Bone marrow (tissue), 2 donors: ENCODE results near the gene NPAS3.

Experiments
- DNase-seq, 2 donors: peaks; one replicate each; lab custom pipeline; 2025; lab: John Stamatoyannopoulos, UW

Gene NPAS3

DNA sequence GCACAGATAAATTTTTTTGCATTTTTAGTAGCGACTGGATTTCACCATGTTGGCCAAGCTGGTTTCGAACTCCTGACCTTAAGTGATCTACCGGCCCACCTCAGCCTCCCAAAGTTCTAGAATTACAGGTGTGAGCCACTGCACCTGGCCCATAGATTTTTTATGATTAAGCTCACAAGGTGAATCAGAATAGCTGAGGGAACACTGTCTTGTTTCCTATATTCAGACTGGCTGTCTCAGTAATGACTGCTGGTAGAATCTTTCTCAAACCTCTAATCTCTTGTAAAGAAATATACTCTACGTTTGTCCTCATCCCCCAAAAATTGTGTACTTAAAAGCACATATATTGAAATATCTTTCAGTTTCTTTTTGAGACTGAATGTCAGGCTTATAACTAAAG is 650.1 kb downstream of the NPAS3 start:
- no peak for DNase-seq

- no peak for DNase-seq
These were observed 650.7 kb downstream of the NPAS3 start for GRCh38 chr14:33589334-33589733.

DNA sequence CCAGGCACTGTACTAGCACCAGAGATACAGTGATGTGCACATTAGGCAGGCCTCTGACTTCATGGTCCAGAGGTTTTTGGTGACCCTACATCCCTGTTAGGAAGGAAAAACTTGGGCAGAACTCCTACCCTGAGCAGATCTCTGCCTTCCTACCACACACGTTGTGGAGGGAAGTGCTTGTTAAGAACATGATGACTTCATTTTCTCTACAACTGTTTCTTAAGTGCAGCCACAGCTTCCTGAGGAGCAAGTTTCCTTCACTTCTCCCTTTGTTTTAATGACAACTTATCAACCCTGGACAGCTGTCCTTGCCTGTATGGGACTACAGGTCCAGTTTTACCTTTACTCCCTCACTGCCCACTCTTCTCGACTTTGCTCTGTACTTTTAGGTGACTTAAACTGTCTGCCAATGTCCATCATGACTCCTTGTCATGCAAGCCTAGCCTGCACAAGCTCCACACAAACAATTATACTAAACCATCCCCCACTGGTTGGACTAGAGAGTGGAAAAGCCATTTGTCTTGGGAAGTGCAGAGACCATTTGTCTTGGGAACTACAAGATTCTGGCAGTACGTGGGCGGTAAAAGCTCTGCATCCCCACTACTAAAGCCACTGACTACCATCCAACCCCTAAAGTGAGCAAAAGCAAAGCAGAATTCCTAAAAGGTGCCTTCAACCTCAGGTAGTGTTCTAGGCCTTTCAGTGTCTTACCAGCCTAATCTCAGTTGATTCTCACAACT is 652.4 kb downstream of the NPAS3 start:
- peak in 1 of 2 donors; percentile 13 for DNase-seq

- no peak for DNase-seq
These were observed 653.6 kb downstream of the NPAS3 start for GRCh38 chr14:33592297-33592696.

GRCh38 chr14:33596211-33597080 is 657.8 kb downstream of the NPAS3 start:
- no peak for DNase-seq

GRCh38 chr14:33598582-33598981 is 659.9 kb downstream of the NPAS3 start:
- no peak for DNase-seq

GRCh38 chr14:33602396-33602795 is 663.7 kb downstream of the NPAS3 start:
- DNase-seq = no peak

GRCh38 chr14:33606591-33606990 is 667.9 kb downstream of the NPAS3 start:
- DNase-seq = peak in 1 of 2 donors; percentile 18

GRCh38 chr14:33609582-33609981 is 670.9 kb downstream of the NPAS3 start:
- no peak for DNase-seq

- no peak for DNase-seq
These were observed 671.4 kb downstream of the NPAS3 start for GRCh38 chr14:33610121-33610520.

DNA sequence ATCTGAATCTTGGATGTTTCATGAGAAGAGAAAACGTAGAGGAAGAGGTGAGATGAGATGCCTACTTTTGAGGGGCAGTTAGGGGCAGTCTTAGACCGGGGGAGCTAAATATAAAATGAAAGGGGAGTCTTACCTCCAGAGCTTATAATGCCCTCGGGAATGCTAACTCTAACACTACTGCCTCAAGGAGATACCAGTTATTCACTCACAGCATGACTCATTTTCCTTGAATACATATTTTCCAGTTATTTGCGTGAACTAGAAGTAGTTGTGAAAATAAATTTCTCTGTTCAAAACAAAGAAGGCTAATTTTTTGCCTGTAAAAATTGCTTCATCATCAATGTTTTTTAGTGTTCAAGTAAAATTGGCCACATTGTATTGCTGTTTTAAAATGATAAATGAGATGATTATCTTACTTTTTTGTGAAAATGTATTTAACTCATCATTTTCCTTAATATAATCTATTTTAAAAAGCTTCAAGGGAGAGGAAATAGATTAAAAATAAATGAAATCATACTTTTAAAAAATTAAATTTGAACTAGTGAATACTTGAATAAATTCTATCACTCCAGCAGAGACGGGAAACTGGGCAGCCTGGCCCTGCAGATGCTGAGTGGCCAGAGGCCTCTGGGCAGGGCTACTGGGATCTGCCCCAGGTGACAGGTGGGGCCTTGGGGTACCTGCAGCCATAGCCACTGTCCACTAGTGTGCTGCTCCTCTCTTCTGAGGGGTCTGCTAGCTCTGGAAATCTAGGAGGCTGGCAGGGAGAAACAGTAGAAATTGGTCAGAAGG is 672.9 kb downstream of the NPAS3 start:
- no peak for DNase-seq

DNA sequence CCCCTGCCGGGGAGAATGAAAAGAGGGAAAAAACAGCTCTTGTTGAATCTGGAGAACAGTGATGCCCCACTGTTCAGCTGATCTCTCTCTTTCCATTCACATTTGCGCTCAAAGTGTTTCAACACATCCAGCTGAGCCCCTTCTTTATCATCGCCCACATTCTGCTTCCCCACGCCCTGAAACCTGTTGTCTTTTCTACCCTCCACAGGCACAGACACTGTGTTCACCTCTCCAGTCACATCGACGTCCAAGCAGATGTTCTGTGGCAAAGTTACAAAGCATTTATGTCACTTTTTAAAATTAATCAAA is 673.5 kb downstream of the NPAS3 start:
- DNase-seq = no peak

DNA sequence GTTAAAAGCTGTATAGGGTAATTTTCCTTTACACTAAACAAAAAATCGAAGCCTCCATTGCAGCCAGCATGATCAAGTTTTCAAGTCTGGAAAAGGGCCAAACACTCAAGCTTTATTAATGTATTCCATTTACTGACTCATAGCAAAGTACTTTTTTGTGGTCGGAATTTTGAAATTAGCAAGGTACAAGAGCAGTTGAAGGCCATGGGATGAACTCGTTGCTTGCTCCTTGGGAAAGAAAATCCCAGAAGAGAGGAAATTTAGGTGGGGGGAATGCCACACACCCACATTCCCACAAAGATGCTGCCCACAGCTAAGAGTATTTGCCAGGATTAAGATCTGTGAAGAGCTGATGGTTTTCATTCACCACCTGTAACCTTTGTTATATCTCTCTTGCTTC is 678.5 kb downstream of the NPAS3 start:
- DNase-seq = no peak

DNA sequence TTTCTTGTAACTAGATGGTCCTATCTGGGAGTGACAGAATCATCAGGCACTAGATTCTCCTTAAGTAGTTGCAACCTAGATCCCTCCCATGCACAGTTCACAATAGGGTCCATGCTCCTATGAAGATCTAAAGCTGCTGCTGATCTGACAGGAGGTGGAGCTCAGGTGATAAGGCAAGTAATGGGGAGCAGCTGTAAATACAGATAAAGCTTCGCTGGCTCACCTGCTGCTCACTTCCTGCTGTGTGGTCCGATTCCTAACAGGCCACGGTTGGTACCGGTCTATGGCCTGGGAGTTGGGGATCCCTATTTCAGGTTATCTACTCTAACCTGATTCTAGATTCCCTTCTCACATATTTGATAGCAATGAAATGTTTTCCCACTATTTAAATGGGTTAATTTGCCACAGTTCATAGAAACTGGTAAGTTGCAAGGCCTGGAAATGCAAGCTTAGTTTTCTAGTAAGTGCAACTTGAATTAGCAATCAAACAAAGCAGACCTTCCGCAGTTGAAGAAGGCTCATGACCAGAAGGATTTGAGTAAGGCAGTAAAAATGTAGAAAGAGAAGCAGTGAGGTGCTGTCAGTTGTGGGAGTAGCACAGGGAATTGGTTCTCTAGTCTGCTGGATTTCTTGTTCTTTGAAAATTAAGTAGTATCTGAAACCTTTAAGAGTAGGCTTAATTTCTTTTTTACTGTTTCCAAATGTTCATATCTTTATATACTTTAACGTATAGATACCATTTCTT is 679.9 kb downstream of the NPAS3 start:
- no peak for DNase-seq

DNA sequence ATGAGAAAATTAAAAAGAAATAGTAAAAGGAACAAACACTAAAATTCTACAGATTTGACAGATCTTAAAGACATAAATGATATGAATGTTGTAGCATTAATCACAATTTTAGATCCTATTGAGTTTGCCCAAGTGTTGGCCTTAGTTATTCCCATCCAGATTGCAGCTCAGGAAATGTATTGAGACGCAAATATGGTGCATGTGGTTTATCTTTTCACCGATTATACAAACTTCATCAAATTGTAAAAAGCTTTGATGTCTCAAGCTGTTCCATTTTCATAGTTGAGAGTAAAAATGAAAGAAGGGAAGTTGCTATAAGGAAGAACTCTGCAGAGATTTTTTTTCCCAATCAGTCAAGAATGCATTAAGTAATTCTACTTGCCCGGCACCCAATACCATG is 683.8 kb downstream of the NPAS3 start:
- no peak for DNase-seq

DNA sequence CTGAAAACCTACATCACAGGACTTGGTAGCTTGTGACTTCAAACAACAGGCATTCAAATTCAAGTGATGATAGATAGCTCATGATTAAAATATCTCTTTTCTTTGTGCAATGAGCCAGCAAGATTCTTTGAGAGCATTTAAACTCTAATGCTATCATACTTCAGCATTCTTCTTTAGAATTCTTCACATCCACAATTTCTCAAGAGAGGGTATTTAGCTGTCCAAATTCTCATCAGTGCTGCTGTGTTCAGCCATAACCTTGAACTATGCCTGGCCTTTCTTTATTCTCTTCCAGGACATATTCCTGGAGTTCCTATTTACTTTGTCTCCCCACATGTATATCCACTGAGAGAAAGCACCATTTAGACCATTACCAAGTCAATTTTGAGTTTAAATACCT is 691.1 kb downstream of the NPAS3 start:
- DNase-seq = no peak

DNA sequence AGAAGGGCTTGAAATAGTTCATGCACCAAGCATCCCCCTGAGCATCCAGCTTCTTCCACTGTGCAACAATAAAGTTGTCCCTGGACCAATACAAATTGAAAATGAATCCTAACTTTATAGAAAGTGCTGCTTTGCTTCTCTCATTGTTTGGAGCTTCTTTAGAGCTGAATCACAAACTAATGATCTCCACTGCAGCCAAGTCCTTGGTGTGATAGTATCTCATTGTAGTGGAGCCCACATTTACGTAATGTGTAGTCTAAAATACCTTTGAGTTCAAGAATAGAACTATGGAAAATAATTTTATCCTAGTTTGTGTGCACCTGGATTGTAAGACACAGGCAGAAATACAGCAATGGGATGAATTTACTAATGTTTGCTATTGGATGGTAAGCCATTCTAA is 692.3 kb downstream of the NPAS3 start:
- no peak for DNase-seq

GRCh38 chr14:33631441-33631840 is 692.8 kb downstream of the NPAS3 start:
- no peak for DNase-seq

- DNase-seq = no peak
These were observed 696.0 kb downstream of the NPAS3 start for GRCh38 chr14:33634631-33635030.

DNA sequence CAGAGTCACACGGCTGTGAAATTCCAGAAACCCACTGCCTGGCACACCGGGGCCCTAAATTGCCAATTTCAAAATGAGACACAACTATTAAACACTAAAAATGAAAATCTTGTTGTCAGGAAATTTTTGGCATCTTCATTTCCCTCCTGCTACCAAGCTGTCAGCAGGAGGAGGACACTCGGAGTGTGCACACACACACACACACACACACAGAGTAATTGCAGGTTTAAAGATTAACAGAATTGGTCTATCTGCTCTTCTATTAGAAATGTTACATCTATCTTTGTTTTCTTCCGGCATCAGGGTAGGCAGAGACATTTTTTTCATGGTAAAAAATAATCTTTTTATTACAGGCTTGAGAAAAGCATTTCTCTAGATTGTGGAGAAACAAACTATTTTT is 698.0 kb downstream of the NPAS3 start:
- DNase-seq = no peak

DNA sequence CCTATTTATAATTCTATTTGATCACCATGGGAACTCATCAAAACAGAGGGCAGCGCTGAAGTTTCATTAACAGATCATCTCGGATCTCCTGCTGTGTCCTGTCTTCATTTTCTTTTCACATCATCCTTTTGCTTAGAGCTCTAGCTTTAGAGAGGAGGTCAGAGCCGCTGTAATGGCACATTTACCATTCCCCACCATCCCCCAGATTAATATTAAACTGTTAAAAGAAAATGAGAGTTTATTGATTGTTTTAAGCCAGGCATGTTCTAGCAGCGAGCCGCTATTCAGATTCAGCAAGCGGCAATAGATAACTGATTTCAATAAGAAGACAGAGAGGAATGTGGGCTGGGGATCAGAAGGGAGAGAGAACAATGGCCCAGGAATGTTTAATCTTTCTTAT is 703.4 kb downstream of the NPAS3 start:
- no peak for DNase-seq

GRCh38 chr14:33642691-33643244 is 704.1 kb downstream of the NPAS3 start:
- no peak for DNase-seq
